Fibroblast of skin of scalp (primary cell): ENCODE results near the gene VRK1.
A peak's percentile ranks its signal among the peaks of the same experiment; 100 is the strongest.

Experiments used
- DNase-seq: peaks from one replicate; pipeline ENCODE4 v3.0.0-alpha.2; 2013

VRK1 gene

DNA sequence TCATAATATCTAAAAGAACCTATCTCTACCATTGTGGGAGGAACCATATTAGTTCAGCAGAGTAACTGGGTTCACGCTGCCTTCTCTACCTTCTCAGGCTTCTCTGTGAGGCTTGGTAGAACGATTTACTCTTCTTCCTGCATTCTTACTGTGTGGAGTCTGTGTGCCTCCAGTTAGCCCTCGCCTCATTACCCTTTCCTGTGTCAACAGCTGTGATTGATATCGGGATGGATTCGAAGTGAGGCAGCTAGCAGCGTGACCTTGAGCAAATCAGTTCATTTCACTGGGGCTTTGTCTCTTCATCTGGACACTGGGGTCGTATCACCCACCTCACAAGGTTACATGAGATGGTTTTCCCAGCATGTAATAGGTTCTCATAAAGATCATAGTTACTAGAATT lies 4.6 kb upstream of the VRK1 start:
- no peak for DNase-seq

DNA sequence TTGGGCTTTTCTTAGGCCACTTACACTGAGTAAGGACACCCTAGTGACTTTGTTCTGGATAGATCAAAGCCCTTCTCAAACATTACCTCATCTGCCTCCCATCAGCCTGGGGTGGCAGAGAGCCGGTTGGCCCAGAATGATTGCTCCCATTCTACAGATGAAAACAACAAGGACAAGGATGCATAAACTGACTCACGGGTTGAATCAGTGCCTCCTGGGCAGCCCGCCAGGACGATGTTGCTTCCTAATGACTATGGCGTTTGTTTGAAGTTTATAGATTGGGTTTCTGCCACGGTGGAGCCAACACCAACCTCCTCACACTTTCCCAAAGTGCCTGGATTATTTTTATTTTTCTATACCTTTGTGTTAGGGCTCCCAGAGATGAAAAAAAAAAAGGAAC lies 3.6 kb upstream of the VRK1 start:
- DNase-seq, result no peak

DNA sequence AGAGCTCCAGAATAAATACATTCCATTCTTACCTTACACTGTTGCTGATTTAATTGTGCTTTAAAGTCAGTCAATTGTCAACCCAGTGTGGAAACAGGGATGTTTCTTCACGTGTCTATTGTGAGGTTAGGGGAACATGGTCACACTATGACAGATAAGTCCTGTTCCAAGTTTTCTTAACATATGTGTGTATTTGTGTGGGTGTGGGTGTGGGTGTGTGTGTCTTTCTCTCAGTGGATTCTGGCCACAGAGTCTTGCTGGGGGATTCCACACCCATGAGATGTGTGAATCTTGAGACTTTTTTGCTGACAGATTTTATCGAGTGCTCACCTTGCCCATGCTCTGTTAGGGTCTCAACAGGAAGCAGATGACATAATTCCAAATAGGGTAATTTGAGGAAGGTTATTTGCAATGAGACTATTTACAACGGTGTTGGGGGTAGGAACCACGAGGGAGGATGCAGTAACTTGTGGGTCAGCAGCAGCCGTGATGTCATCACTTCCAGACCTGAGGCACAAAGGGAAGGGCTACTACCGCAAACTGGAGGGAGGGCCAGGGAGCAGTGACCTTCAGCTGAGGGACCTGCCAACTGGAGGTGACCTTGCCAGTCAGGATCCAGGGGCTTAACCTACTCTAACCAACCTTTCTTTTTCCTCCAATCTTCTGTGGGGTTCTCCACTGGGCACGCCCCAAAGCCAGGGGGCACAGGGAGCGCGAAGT lies 1.9 kb upstream of the VRK1 start:
- no peak for DNase-seq

DNA sequence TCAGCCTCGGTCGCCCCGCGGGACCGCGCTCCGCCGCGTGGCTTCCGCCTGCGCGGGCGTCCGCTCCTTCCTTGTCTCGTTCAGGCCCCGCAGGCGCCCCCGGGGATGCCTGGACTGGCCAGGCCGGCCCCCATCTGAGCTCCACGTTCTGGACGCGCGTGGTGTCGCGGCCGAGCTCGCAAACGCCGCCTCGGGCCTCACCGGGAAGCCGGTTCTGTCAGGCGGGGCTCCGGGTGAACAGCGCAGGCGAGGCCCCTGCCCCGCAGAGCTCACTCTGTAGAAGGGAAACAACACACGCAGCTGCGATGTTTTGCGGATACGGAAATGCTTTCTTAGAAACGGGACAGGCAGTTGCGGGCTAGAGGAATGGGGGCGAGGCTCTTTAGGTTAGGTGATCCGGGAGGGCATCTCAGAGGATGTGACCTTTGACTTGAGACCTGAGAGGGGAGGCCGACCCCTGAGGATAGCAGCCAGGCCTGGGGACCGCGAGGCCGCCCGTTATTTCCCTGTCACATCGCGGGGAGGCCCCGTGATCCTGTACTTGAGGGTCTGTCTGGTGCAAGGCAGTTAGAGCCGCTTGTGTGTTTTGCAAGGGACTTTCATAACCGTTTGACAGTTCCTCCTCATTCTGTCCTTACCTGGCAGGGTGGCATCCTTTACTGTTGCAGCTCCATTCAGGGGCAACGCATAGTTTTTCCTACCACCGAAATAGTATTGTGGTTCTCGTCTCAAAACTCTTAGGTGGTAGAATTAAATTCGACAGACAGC lies 584 bp downstream of the VRK1 start:
- peak; percentile 9 for DNase-seq

DNA sequence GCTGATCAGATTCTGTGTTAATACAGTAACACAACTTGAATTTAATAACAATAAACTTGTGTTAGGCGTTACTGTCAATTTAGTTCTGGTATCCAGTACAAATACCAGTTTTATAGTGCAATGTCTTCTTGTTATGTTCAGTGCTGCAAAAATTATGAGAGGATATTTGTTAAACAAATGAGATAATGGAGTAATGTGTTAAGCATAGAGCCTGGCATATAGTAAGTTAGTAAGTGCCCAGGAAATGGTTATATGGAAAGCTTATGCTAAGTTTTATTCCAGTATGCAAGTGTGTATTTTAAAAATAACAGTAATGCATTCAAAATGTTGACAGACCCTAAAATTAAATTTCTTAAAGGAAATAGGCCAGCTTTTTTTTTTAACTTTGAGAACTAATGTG lies 1.8 kb downstream of the VRK1 start:
- DNase-seq, result no peak

DNA sequence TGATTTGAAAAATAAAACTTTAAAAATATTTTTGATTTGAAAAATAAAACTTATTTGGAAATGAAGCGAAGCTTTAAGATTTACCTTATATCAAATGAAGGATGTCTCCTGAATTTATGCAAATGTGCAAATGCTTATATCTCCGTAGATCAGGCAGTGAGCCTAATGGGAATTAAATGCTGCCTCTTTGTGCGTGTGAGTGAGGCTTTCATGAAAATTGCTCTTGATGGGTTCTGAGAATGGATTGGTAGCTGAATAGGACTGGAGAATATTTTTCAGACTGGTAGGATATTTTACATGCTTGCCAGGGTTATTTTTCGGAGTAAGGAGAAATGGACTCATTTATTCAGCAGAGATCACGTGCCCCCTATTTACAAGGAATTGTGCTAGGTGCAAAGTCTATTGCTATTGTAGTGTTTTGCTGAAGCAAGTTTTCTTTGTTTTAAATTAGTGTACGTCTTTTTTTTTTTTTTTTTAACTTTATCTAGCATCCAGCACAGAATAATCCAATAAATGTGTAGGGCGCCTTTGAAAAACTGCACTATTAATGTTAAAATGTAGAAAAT lies 2.4 kb downstream of the VRK1 start:
- no peak for DNase-seq

DNA sequence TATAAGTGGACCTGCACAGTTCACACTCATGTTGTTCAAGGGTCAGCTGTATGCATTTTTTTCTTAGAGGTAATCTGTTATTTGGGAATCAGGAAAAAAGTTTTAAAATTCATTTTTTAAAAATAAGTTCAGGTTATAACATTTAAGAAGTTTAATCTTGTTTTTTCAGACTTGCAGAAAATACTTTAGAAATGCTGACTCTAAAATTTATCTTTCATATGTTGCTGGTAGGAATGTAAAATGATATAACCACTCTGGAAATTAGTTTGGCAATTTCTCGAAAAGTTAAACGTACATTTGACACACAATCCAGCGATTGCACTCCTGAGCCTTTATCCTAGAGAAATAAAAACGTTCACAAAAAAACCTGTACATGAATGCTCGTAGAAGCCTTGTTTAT lies 4.7 kb downstream of the VRK1 start:
- no peak for DNase-seq

DNA sequence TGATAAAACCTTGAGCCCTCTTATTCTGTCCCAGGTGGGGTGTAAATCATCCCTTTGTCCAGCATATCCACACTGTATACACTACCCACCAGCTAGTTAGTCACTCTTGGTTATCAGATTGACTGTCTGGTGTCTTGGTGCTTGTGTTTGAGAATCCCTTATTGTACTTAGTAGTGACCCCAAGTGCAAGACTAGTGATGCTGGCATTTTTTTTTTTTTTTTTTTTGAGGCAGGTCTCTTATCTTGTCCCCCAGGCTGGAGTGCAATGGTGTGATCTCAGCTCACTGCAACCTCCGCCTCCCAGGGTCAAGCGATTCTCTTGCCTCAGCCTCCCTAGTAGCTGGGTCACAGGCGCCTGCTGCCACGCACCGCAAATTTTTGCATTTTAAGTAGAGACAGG lies 5.8 kb downstream of the VRK1 start:
- no peak for DNase-seq

DNA sequence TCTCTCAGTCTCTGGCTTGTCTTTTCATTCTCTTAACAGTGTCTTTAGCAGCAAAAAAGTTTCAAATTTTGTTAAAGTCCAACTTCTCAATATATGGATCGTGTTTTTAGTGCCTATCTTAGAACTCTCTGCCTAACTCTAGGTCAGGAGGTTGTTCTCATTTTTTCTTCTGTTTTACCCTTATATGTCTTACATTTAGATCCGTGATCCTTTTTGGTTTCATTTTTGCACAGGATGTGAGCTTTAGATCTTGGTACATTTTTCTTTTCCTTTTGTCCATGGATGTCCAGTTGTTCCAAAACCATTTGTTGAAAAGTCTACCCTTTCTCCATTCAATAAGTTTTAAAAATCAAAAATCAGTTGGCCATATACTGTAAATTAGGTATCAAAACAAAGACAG lies 6.8 kb downstream of the VRK1 start:
- DNase-seq, result no peak

DNA sequence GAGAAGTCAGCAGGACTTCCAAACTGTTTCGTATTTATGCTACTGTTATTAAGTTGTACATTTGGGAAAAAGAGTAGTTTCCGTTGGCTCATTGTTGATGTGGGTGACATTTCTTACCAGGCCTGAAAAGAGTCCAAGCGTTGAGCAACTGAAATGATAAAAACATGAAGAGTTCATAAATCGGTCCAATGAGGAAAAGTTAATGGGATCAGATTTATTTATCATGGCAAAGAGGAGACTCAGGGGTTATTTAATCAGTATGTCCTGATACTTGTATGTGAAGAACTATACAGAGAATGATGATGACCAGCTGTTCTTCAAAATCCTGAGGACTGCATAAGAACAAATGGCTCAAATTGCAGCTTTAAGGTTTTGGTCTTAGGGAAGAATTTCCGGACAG lies 7.7 kb downstream of the VRK1 start:
- DNase-seq, result no peak

DNA sequence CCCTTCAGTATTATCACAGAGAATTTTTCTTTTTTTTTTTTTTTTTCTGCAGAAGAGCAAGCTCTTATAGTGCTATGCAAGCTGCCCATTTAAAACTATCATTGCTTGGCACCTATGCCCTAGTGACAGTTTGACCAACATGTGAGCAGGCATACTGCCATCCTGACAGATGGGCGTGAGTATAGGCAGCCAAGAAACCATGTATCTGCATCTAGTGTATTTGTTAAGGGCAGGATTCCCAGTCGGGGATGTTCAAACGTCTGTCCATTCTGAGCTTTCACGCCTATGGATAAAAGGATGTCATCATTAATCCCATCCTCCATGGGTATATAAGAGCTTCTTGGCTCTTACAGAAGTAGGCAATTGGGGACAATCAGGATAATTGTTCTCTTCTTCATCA lies 8.8 kb downstream of the VRK1 start:
- DNase-seq, result no peak

DNA sequence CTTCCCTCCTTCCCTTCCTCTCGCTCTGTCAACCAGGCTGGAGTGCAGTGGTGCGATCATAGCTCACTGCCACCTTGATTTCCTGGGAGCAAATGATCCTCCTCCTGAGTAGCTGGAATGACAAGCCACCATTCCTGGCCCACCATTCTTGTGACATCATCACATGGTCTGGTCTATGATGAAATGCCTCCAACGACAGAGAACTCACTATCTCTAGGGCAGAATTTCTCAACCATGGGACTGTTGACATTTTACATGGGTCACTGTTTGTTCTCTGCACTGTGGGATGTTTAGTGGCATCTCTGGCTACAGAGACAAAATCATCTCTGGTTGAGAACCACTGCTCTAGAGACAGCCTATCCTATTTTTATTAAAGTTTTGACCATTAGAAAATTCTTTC lies 9.7 kb downstream of the VRK1 start:
- DNase-seq, result no peak

DNA sequence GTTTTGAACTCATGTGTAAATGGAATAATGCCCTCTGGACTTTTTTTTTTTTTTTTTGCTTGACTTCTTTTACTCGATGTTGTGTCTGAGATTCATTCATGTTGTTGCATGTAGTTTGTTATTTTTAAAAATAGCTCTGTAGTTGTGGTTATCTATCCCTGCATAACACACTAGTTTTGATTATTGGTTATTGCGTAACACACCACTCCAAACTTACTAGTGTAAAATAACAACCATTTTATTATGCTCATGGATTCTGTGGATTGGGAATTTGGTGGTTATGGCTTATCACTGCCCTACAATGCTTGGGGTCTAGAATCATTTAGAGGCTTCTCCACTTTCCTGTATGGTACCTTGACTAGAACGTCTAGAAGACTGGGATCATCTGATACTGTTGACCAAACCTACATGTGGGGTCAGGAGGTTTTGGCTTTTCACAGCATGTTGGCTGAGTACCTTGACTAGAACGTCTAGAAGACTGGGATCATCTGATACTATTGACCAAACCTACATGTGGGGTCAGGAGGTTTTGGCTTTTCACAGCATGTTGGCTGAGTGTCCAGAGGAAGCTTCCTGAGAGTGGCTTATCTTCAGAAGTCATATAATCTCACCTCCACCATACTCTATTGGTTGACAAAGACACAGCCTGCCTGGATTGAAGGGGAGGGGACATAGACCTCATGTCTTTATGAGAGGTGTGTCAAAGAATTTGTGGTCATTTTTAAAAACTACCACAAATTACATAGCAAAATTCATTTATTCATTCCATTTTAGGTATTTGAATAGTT lies 11.6 kb downstream of the VRK1 start:
- DNase-seq, result no peak

DNA sequence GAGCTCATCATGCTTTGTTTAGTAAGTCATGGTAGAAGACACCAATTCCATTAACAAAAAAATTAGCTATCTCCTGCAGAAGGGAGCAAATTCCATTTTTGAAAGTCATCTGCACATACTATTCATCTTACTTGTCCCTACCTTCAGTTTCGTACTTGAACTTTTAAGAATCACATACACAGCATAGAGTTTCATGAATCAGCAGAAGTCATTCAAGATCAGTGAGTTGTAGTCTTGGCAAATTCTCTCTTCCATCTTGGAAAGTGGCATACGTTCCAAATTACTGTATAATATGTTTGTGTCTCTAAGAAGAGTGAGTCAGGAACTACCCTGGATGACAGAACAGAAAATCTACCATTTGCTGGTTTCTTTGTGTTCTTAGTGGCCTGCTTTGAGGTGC lies 14.1 kb downstream of the VRK1 start:
- peak; percentile 28 for DNase-seq

DNA sequence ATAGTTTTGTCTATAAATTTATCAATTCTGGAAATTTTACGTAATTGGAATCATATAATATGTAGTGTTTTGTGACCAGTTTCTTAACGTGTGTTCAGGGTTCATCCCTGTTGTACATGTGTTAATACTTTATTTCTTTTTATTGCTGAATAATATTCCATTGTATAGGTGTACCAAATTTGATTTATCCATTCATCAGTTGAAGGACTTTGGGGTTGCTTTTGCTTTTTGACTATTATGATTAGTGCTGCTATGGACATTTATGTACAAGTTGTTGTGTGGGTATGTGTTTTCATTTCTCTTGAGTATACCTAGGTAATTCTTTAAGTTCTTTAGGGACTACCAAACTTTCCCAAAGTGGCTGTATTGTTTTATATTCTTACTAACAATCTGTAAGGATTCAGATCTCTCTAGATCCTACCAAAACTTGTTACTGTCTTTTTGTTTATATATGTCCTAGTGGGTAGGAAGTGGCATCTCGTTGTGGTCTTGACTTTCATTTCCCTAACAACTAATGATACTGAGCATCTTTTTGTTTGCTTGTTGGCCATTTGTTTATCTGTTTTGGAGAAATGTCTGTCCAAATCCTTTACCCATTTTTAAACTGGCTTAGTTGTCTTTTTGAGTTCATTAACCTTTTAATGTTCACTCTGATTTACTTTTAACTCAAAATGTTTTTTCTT lies 14.9 kb downstream of the VRK1 start:
- no peak for DNase-seq

DNA sequence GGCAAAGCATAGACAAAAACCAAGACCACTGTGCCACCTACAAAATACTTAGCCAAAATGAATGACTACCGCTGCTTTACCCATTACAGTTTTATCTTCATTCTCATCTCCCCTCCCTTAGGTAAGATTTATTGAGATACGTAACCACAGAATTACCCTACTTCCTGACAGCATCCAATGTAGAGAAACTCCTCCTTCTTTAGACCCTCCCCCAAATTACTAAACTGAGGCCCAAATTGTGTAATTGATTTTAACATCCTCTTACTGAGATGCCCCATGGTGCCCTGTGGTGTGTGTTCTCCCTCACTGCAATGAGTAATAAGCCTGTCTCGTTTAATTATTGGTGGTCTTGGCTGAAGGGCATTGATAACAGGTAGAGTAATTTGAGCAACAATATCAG lies 19.1 kb downstream of the VRK1 start:
- no peak for DNase-seq

DNA sequence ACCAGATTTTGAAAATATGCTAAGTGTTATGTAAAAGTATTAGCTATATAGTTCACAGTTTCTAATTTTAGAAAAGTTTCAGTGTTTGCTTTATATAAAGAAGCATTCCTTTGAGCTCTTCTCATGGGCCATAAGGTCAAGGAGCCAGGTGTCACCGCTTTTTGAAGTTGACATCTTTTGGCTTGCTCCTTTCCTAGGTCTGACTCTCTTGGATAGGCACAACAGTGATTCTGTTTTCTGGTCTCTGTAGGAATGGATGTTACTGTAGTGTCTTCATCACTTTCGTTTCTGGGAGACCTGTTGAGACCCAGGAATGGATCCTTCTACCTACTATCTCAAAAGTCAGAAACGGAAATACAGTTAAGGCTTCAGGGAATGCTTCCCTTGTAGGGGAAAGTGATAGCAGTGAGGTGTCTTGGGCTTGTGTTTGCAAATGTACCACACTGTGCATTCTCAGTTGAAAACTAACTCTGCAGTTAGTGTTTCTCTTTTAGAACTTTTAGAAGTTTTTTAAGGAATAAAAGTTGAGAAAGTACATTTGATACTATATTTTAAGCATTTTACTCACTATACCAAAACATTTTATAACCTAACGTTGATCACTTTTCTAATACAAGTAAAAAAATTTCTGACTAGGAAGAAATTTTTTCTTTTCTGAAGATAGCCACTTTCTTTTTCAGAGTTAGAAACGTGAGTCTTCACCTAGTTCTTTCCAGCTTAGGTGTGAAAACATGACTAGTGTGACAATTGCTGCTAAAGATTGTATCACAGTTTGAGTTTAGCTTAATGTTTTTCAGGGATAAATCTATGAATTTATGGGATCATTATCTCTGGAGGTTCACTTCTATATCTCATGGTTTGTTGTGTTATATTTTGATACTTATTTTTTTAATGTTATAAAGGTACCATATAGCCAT lies 20.8 kb downstream of the VRK1 start:
- DNase-seq, result no peak

DNA sequence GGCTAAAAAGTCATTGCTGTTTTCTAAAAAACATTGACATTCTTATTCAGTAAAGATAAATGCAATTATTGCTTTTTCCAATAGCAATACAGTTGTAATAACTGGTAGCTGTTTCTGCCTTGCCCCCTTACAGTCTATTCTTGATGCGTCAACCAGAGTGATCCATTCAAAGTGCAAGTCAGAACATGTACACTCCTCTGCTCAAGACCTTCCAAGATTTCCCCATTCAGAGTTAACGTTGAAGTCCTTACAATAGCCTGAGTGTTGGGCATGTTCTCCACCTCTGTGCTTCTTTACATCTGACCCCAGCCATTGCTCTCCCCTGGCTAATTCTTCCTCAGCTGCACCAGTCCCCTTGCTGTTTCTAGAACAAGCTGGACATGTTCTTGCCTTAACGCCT lies 24.3 kb downstream of the VRK1 start:
- no peak for DNase-seq

DNA sequence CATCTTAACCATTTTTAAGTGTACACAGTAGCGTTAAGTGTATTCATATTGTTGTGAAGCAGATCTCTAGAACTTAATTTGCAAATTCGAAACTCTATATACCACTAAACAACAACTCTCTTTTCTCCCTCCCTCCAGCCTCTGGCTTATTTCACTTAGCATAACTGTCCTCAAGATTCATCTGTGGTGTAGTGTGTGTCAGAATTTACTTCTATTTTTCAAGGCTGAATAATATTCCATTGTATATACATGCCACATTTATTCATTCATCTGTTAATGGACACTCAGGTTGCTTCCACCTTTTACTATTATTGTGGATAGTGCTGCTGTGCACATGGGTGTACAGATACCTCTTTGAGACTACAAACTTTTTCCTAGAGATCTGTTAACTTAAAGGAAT lies 26.5 kb downstream of the VRK1 start:
- no peak for DNase-seq

DNA sequence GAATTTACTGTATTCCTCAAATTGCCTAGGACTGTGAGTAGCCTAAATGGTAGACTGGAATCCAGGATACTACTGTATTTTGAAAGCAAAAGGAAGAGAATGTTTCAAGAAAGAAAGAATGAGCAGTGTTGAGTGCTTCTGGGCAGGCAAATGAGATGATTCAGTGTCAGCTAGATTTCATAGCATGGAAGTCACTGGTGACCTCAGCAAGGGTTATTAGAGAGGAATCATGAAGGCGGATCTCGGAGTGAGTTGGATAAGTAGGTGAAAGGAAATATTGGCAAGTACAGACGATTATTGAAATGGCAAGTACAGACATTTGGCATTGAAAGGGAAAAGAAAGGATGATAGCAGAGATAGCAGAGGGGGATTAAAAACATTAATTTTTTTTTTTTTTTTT lies 27.1 kb downstream of the VRK1 start:
- DNase-seq, result peak; percentile 48

DNA sequence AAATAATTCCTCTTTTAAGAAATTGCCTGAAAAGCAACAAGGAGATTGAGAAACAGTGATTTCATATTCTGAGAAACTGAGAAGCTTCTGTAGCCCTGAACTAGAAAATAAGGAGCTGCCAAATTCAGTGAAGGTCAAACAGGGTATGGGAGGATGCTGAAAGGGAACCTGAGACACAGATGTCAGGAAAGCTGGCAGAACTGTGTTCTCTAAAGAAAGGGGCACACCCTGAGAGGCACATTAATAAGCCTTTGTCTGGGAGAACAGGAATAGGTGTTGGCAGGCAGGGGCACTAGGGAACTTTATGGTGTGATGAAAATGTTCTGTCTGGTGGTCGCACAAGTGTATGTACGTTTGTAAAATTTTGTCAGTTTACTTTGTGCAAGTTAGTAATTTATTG lies 29.6 kb downstream of the VRK1 start:
- no peak for DNase-seq

DNA sequence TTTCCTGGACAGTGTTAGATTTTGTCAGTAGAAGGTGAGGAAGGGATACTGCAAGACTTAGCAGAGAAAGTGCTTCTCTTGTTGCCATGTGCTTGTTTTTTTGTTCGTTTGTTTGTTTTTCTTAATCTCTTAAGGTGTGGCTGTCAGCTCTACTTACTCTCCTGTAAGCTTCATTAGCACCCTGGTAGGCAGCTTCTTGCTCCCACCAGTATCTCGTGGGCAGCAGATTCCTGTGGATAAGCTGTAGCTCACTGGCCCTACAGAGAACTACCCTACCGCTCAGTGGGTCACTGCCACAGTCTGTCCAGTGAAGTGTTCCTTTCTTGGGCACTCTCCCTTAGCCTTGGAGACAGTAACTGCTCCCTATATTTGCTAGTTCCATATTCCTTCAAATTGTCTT lies 30.1 kb downstream of the VRK1 start:
- DNase-seq, result no peak
